GM12878 (cell line): ENCODE results near the gene F11.

Experiments used
- CBFB ChIP-seq: IDR thresholded peaks from 2 replicates; pipeline ENCODE4 v1.6.1; 2016; ENCODE audit warnings: antibody characterized with exemption, low read depth
- CREB1 ChIP-seq: IDR thresholded peaks from 2 replicates; pipeline ENCODE4 v1.6.1; 2012; ENCODE audit warnings: low read depth, mild to moderate bottlenecking, inconsistent platforms
- KAT2A ChIP-seq: conservative IDR thresholded peaks from 2 replicates; pipeline ENCODE4 v1.6.1; 2011; ENCODE audit warnings: low read depth, low read length; ENCODE audit not compliant: control insufficient read depth
- KDM1A ChIP-seq: fragments of 200-600 bp; sonication (generic); IDR thresholded peaks from 2 replicates; pipeline ENCODE4 v1.6.1; 2016; ENCODE audit warnings: borderline replicate concordance
- NR2C1 ChIP-seq: fragments of 450-650 bp; IDR thresholded peaks from 2 replicates; pipeline ENCODE4 v1.6.1; 2017; ENCODE audit warnings: antibody characterized with exemption, mild to moderate bottlenecking, moderate library complexity
- RBBP5 ChIP-seq: fragments of 200-600 bp; sonication (generic); conservative IDR thresholded peaks from 2 replicates; pipeline ENCODE4 v1.6.1; 2016
- SIN3A ChIP-seq: IDR thresholded peaks from 2 replicates; pipeline ENCODE4 v1.6.1; 2012; ENCODE audit warnings: low read depth, low read length, improper control_type of control experiment
- SP1 ChIP-seq: IDR thresholded peaks from one replicate; pipeline ENCODE4 v1.6.1; 2011; ENCODE audit warnings: low read depth, low read length
- TCF7 ChIP-seq: IDR thresholded peaks from 2 replicates; pipeline ENCODE4 v1.6.1; 2014; ENCODE audit warnings: antibody characterized with exemption, borderline replicate concordance
- TF ChIP-seq, protein P1 (sequence below), 3 experiments: IDR thresholded peaks in 2 of 3; conservative IDR thresholded peaks in 1 of 3; 2 replicates each; pipeline ENCODE4 v1.5.1; 2011; ENCODE audit warnings: low read depth in 3 of 3, low read length in 3 of 3, mild to moderate bottlenecking in 3 of 3, control low read depth in 2 of 3, moderate library complexity in 2 of 3, inconsistent platforms in 1 of 3, mixed read lengths in 1 of 3; ENCODE audit not compliant: control insufficient read depth in 2 of 3, insufficient read depth in 1 of 3; ENCODE audit errors: extremely low read depth in 1 of 3
- TF ChIP-seq, protein P2 (sequence below): IDR thresholded peaks from 2 replicates; pipeline ENCODE4 v1.6.1; 2011; ENCODE audit warnings: low read depth, low read length, improper control_type of control experiment, borderline replicate concordance
- TF ChIP-seq, protein P3 (sequence below): IDR thresholded peaks from 2 replicates; pipeline ENCODE4 v1.6.1; 2012; ENCODE audit warnings: mild to moderate bottlenecking, low read depth, low read length
- TF ChIP-seq, protein P4 (sequence below): fragments of 450-650 bp; IDR thresholded peaks from 2 replicates; pipeline ENCODE4 v1.6.1; 2016; ENCODE audit warnings: mild to moderate bottlenecking

DNA sequence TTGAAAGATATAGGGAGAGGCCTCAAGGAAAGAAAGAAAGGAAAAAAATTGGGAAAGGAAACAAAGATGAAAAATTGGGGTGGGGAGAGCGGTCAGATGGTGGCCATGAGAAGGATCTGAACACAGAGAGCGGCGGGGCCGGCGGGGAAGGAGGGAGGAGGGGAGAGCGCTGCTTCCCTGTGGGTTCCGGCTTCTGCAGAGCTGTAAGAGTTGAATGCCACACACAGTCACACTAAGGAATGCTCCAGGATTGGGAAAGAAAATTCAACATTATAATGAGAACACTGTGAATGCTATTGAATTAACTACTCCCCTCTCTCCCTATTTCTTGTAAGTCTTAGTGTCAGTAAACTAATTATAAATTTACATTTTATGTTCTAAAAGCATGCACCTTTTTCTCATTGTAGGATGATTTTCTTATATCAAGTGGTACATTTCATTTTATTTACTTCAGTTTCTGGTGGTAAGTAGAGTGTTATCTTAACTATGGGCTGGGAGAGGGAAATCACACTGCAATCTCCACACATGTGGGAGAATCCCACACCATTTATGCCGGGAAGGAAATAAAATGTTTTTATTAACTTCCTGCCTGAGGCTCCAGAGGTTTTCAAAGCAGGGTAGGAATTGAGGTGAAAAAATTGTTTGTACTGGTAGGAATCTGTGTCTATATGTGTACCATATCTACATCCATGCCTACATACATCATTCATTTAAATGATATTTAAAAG, 904 bp downstream of the F11 start:
- TF ChIP-seq, protein P1, sequence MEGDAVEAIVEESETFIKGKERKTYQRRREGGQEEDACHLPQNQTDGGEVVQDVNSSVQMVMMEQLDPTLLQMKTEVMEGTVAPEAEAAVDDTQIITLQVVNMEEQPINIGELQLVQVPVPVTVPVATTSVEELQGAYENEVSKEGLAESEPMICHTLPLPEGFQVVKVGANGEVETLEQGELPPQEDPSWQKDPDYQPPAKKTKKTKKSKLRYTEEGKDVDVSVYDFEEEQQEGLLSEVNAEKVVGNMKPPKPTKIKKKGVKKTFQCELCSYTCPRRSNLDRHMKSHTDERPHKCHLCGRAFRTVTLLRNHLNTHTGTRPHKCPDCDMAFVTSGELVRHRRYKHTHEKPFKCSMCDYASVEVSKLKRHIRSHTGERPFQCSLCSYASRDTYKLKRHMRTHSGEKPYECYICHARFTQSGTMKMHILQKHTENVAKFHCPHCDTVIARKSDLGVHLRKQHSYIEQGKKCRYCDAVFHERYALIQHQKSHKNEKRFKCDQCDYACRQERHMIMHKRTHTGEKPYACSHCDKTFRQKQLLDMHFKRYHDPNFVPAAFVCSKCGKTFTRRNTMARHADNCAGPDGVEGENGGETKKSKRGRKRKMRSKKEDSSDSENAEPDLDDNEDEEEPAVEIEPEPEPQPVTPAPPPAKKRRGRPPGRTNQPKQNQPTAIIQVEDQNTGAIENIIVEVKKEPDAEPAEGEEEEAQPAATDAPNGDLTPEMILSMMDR (IDR thresholded peaks at IDR 0.05 in 2 of 3, conservative IDR thresholded peaks at IDR 0.05 in 1 of 3; ENCODE audit: control insufficient read depth in 2 of 3, extremely low read depth in 1 of 3, insufficient read depth in 1 of 3, low read depth in 3 of 3, low read length in 3 of 3), result no peak
- TF ChIP-seq CBFB, result no peak
- no peak for TF ChIP-seq TCF7
- TF ChIP-seq SIN3A, result no peak
- no peak for TF ChIP-seq NR2C1
- no peak for TF ChIP-seq CREB1
- TF ChIP-seq KAT2A, result no peak
- TF ChIP-seq, protein P2, sequence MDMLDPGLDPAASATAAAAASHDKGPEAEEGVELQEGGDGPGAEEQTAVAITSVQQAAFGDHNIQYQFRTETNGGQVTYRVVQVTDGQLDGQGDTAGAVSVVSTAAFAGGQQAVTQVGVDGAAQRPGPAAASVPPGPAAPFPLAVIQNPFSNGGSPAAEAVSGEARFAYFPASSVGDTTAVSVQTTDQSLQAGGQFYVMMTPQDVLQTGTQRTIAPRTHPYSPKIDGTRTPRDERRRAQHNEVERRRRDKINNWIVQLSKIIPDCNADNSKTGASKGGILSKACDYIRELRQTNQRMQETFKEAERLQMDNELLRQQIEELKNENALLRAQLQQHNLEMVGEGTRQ, result no peak
- TF ChIP-seq SP1, result no peak
- TF ChIP-seq, protein P3, sequence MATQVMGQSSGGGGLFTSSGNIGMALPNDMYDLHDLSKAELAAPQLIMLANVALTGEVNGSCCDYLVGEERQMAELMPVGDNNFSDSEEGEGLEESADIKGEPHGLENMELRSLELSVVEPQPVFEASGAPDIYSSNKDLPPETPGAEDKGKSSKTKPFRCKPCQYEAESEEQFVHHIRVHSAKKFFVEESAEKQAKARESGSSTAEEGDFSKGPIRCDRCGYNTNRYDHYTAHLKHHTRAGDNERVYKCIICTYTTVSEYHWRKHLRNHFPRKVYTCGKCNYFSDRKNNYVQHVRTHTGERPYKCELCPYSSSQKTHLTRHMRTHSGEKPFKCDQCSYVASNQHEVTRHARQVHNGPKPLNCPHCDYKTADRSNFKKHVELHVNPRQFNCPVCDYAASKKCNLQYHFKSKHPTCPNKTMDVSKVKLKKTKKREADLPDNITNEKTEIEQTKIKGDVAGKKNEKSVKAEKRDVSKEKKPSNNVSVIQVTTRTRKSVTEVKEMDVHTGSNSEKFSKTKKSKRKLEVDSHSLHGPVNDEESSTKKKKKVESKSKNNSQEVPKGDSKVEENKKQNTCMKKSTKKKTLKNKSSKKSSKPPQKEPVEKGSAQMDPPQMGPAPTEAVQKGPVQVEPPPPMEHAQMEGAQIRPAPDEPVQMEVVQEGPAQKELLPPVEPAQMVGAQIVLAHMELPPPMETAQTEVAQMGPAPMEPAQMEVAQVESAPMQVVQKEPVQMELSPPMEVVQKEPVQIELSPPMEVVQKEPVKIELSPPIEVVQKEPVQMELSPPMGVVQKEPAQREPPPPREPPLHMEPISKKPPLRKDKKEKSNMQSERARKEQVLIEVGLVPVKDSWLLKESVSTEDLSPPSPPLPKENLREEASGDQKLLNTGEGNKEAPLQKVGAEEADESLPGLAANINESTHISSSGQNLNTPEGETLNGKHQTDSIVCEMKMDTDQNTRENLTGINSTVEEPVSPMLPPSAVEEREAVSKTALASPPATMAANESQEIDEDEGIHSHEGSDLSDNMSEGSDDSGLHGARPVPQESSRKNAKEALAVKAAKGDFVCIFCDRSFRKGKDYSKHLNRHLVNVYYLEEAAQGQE, result no peak
- TF ChIP-seq, protein P4, sequence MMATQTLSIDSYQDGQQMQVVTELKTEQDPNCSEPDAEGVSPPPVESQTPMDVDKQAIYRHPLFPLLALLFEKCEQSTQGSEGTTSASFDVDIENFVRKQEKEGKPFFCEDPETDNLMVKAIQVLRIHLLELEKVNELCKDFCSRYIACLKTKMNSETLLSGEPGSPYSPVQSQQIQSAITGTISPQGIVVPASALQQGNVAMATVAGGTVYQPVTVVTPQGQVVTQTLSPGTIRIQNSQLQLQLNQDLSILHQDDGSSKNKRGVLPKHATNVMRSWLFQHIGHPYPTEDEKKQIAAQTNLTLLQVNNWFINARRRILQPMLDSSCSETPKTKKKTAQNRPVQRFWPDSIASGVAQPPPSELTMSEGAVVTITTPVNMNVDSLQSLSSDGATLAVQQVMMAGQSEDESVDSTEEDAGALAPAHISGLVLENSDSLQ, result no peak
- no peak for TF ChIP-seq KDM1A
- no peak for TF ChIP-seq RBBP5
